Gastrocnemius medialis (tissue), 4 donors: ENCODE results near the gene ARHGAP42. TPM values are rescaled to one million over a fixed set of nuclear protein-coding genes. Genes with fewer than 3 reads are reported as not detected.
A peak's percentile ranks its signal among the peaks of the same experiment; 100 is the strongest.

Experiments
- ATAC-seq, 2 donors: fragments of 150-250 bp; one replicate each; pipeline ENCODE4 v1.9.1; 2016
- DNase-seq, 2 donors: peaks; one replicate each; pipeline ENCODE4 v3.0.0-alpha.2; 2019
- H3K27ac ChIP-seq, 4 donors: fragments of 200-600 bp; sonication (generic); 1 replicate in 1 of 4; 2 replicates in 3 of 4; pipeline ENCODE4 v1.5.1; 2016 to 2018; ENCODE audit warnings: mild to moderate bottlenecking in 2 of 4, moderate library complexity in 1 of 4
- H3K27me3 ChIP-seq, 3 donors: fragments of 200-600 bp; sonication (generic) in 2 of 3; 1 replicate in 1 of 3; 2 replicates in 2 of 3; pipeline versions ENCODE4 v1.5.1 to v1.6.0; 2016 to 2019; ENCODE audit warnings: mild to moderate bottlenecking in 1 of 3, moderate library complexity in 1 of 3
- H3K36me3 ChIP-seq, 2 donors: fragments of 200-600 bp; sonication (generic) in 1 of 2; one replicate each; pipeline ENCODE4 v1.5.1; 2017 to 2018
- H3K4me1 ChIP-seq, 2 donors: fragments of 200-600 bp; sonication (generic) in 1 of 2; one replicate each; pipeline ENCODE4 v1.5.1; 2016 to 2017; ENCODE audit warnings: mild to moderate bottlenecking in 2 of 2
- H3K4me3 ChIP-seq, 4 donors: fragments of 200-600 bp; sonication (generic) in 3 of 4; 1 replicate in 1 of 4; 2 replicates in 3 of 4; pipeline ENCODE4 v1.5.1; 2016 to 2019; ENCODE audit warnings: mild to moderate bottlenecking in 2 of 4
- H3K9me3 ChIP-seq, 3 donors: fragments of 200-600 bp; sonication (generic) in 2 of 3; 1 replicate in 1 of 3; 2 replicates in 2 of 3; pipeline ENCODE4 v1.5.1; 2016 to 2019
- POLR2A ChIP-seq, 2 donors: fragments of 450-650 bp; IDR thresholded peaks; one replicate each; pipeline ENCODE4 v1.6.1; 2017; ENCODE audit warnings: antibody characterized with exemption in 2 of 2, mild to moderate bottlenecking in 2 of 2, moderate library complexity in 2 of 2
- in situ Hi-C, 4 donors: fragments of 200-750 bp; cut with MboI; loops; one replicate each; pipeline versions ENCODE4 v1.15.0 to v1.8.0; 2017; ENCODE audit warnings: low sequenced_read_pairs in 4 of 4
- intact Hi-C: fragments of 100-400 bp; cut with DNase I; formaldehyde crosslinking; loops from one replicate; pipeline ENCODE4 v1.15.1; 2023; ENCODE audit warnings: low total_unique reads
- total RNA-seq, 4 donors: library from RNA; depleted of rRNA; stranded (reverse); fragments of >200 nt; gene quantifications; one replicate each; pipeline versions ENCODE4 v1.1.0 to v1.2.3, GENCODE V29; 2016
- TF ChIP-seq, protein P1 (sequence below), 5 experiments: fragments of 450-650 bp in 3 of 5; fragments of 200-600 bp in 2 of 5; sonication (generic) in 2 of 5; IDR thresholded peaks in 4 of 5; conservative IDR thresholded peaks in 1 of 5; 1 replicate in 4 of 5; 2 replicates in 1 of 5; pipeline ENCODE4 v1.5.1; 2016 to 2019; ENCODE audit warnings: antibody characterized with exemption in 5 of 5, mild to moderate bottlenecking in 3 of 5, moderate library complexity in 3 of 5

The ARHGAP42 gene
- total RNA-seq, 4 donors from 2014 or later, result 6.0 to 13.9 (median 10.2) TPM

DNA sequence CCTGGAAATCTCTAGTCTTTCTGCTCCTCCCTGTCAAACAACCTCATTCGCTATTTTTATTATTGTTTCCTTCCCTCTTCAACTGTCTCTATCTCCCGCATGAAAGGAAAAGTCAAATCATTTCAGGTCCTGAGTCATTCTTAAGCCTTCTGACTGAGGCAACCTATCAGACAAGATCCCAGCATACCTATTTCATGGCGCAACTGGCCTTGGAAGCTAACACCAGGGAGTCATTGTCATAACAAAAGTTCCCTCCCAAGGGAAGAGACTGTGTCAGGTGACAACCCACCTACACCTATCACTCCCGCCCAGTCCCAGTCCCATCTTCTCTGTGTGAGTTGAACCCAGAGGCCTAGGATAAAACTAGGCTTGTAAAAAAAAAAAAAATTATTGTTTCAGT, 10.2 kb upstream of the ARHGAP42 start:
- H3K9me3 ChIP-seq, result no peaks in the 10 kb centered on the region
- in situ Hi-C loops, result no loop called here
- no peak overlapping the region for H3K27ac ChIP-seq
- TF ChIP-seq, protein P1, sequence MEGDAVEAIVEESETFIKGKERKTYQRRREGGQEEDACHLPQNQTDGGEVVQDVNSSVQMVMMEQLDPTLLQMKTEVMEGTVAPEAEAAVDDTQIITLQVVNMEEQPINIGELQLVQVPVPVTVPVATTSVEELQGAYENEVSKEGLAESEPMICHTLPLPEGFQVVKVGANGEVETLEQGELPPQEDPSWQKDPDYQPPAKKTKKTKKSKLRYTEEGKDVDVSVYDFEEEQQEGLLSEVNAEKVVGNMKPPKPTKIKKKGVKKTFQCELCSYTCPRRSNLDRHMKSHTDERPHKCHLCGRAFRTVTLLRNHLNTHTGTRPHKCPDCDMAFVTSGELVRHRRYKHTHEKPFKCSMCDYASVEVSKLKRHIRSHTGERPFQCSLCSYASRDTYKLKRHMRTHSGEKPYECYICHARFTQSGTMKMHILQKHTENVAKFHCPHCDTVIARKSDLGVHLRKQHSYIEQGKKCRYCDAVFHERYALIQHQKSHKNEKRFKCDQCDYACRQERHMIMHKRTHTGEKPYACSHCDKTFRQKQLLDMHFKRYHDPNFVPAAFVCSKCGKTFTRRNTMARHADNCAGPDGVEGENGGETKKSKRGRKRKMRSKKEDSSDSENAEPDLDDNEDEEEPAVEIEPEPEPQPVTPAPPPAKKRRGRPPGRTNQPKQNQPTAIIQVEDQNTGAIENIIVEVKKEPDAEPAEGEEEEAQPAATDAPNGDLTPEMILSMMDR (IDR thresholded peaks at IDR 0.05 in 4 of 5, conservative IDR thresholded peaks at IDR 0.05 in 1 of 5), result no peak
- TF ChIP-seq POLR2A (IDR thresholded peaks at IDR 0.05), result no peak
- no peak overlapping the region for H3K4me3 ChIP-seq
- peaks cover 4 to 5% of the 10 kb centered on the region in 2 donors for H3K4me1 ChIP-seq
- no peaks in the 10 kb centered on the region for H3K27me3 ChIP-seq
- intact Hi-C loops, result no loop called here
- no peaks in the 10 kb centered on the region for H3K36me3 ChIP-seq
- no peak for ATAC-seq
- DNase-seq, result no peak

GRCh38 chr11:100677796-100678195, 9.3 kb upstream of the ARHGAP42 start:
- peaks cover 4 to 5% of the 10 kb centered on the region in 2 donors for H3K4me1 ChIP-seq
- ATAC-seq, result no peak
- H3K27ac ChIP-seq, result no peak overlapping the region
- no peaks in the 10 kb centered on the region for H3K27me3 ChIP-seq
- no peak for DNase-seq
- no peaks in the 10 kb centered on the region for H3K36me3 ChIP-seq
- in situ Hi-C loops (no loop called here), intact Hi-C loops (no loop called here)
- TF ChIP-seq, protein P1 (IDR thresholded peaks at IDR 0.05 in 4 of 5, conservative IDR thresholded peaks at IDR 0.05 in 1 of 5), result no peak
- no peak for TF ChIP-seq POLR2A (IDR thresholded peaks at IDR 0.05)
- H3K4me3 ChIP-seq, result no peak overlapping the region
- no peaks in the 10 kb centered on the region for H3K9me3 ChIP-seq

DNA sequence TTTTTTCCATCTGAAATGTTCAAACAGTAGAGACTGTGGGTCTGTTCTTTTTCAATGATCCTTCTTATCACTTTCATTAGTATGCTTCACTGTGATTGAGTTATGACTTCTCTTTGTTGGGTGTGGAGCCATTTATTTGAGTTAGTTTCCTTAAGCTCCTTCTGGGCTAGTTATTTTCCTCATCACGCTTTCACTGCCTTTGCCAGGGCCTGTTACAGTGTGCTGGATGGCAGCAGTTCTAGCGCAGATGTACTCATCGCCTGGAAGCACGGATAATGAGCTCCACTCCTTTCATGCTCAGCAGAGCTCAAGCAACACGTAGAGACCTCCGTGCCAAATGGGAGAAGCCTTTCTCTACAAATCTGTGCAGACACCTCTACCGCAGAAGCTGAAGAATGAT, 7.0 kb upstream of the ARHGAP42 start:
- no peak for ATAC-seq
- H3K36me3 ChIP-seq, result no peaks in the 10 kb centered on the region
- TF ChIP-seq POLR2A (IDR thresholded peaks at IDR 0.05), result no peak
- TF ChIP-seq, protein P1 (IDR thresholded peaks at IDR 0.05 in 4 of 5, conservative IDR thresholded peaks at IDR 0.05 in 1 of 5), result no peak
- intact Hi-C loops (loop anchor here (5.0 kb wide), 2 partner anchors 172 to 252 kb away; no protein-coding TSS in a partner anchor), in situ Hi-C loops (loop anchor here in 3 of 4 donors (5.0 to 10.0 kb wide), 3 partner anchors 175 to 252 kb away; no protein-coding TSS in a partner anchor)
- H3K4me3 ChIP-seq, result no peak overlapping the region
- no peak for DNase-seq
- H3K9me3 ChIP-seq, result no peaks in the 10 kb centered on the region
- H3K27me3 ChIP-seq, result no peaks in the 10 kb centered on the region
- no peak overlapping the region for H3K27ac ChIP-seq
- H3K4me1 ChIP-seq, result peaks cover 4 to 19% of the 10 kb centered on the region in 2 donors

DNA sequence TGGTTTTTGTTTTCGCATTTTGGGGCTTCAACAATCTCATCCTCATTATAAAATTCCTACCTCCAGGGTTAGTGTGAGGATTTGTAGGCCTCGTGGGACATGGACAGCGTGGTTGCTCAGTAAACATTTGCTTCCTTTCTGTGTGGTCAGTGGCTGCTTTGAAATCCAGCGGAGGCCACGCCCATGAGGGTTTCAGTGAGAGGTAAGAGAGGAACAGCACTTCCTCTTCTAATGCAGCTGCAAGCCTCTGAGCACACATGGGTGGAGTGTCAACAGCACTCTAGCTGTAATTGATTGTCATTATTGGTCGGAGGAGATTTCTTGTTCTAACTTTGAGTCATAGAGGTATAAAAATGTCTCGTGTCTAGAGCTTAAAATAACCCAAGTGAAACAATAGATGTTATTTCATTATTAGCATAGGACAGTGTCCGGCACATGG, 6.0 kb upstream of the ARHGAP42 start:
- DNase-seq, result peak; percentile 29 to 57
- Histone ChIP-seq H3K9me3 (no peaks in the 10 kb centered on the region), H3K27me3 (no peaks in the 10 kb centered on the region), H3K27ac (peak overlapping the region in 3 of 4 donors; percentile 41 to 45 (median 43)), H3K4me3 (no peak overlapping the region), H3K36me3 (no peaks in the 10 kb centered on the region), H3K4me1 (peaks cover 4 to 21% of the 10 kb centered on the region in 2 donors)
- intact Hi-C loops (loop anchor here (5.0 kb wide), 2 partner anchors 171 to 251 kb away; no protein-coding TSS in a partner anchor), in situ Hi-C loops (loop anchor here in 3 of 4 donors (5.0 to 10.0 kb wide), 3 partner anchors 174 to 251 kb away; no protein-coding TSS in a partner anchor)
- peak; percentile 15 to 56 for ATAC-seq
- TF ChIP-seq, protein P1 (IDR thresholded peaks at IDR 0.05 in 4 of 5, conservative IDR thresholded peaks at IDR 0.05 in 1 of 5), result no peak
- no peak for TF ChIP-seq POLR2A (IDR thresholded peaks at IDR 0.05)
